ENCODE data around the gene IGFL3. TPM values are rescaled to one million over a fixed set of nuclear protein-coding genes. Genes with fewer than 3 reads are reported as not detected.

IGFL3 gene
- total RNA-seq (ENCODE audit: low replicate concordance) = not detected in 2 replicates

DNA sequence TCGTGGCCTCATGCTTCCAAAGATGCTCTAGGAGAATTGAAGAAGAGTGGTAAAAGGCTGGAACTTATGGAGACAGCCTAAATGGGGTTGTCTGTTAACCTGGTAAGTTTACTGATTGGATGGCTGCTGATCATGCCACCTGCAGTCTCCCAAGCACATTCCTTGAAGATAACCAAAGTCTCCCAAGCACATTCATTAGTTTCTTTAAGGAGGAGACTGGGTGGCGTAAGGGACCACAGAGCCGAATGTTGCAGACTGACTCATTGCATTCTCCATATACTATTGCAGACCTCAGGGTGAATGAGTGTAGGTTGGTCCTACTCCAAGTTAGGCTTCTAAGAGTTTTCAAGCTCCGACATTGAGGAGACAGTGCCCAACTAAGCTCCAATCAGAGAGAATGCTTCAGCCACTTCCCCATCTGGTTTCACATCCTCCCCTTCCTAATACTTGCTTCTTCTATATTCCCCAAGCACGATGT is at the start of gene IGFL3:
Gene IGFL3, minus strand, starts transcription at position 51 of the 478 bp plus-strand sequence. Its CDS starts 39 bp downstream, at position 12.

DNA sequence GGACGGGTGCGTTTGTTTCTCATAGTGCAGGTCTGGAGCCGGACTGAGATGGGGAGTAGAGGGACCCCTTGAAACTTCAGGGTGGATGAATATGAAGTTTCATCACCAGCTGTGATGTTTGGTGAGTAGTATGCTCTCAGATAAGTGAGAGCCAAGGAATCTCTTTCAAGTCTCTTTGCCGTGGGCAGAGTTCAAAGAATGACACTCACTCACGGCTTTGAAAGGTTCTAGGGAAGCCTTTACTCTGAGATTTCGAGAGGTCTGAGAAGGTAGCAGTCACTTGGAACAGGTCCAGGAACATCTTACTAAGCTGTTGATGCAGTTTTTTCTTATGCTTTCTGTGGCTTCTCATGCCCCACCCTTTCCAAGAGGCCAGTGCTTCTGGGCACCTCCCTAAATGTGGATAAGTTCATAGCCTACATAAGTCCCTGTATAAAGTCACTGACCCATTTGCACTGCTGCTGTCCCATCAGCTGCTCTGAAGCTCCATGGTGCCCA is 23.4 kb upstream of the IGFL3 start, which contains the start of gene IGFL2:
Gene IGFL2, plus strand, starts transcription at position 448 of the 498 bp plus-strand sequence. Its CDS starts 41 bp downstream, at position 489.

Other genes starting within 250 kb of the IGFL3 start
- 14.5 and 24.1 TPM in 2 replicates for gene IRF2BP1, start 238.5 kb downstream of the IGFL3 start, total RNA-seq (ENCODE audit: low replicate concordance)
- 0.94 and 1.1 TPM in 2 replicates for gene MYPOP, start 222.1 kb downstream of the IGFL3 start, total RNA-seq (ENCODE audit: low replicate concordance)
- gene NANOS2, start 209.9 kb downstream of the IGFL3 start, total RNA-seq (ENCODE audit: low replicate concordance) = not detected in 2 replicates
- 0.23 and 1.2 TPM in 2 replicates for gene NOVA2, start 150.8 kb downstream of the IGFL3 start, total RNA-seq (ENCODE audit: low replicate concordance)
- gene CCDC61, start 129.2 kb downstream of the IGFL3 start, total RNA-seq (ENCODE audit: low replicate concordance) = 6.0 and 6.4 TPM in 2 replicates
- gene PGLYRP1, start 101.6 kb downstream of the IGFL3 start, total RNA-seq (ENCODE audit: low replicate concordance) = not detected in 2 replicates
- under 0.01 TPM in 1 of 2 replicates, not detected in the other for gene IGFL4, start 83.7 kb downstream of the IGFL3 start, total RNA-seq (ENCODE audit: low replicate concordance)
- not detected in 2 replicates for gene IGFL2, start 23.6 kb upstream of the IGFL3 start, total RNA-seq (ENCODE audit: low replicate concordance)
- not detected in 2 replicates for gene IGFL1, start 105.1 kb upstream of the IGFL3 start, total RNA-seq (ENCODE audit: low replicate concordance)
- 0.38 and 3.3 TPM in 2 replicates for gene HIF3A, start 172.4 kb upstream of the IGFL3 start, total RNA-seq (ENCODE audit: low replicate concordance)
- gene PPP5C, start 222.4 kb upstream of the IGFL3 start, total RNA-seq (ENCODE audit: low replicate concordance) = 63.9 and 75.7 TPM in 2 replicates

Measured in smooth muscle cell of the coronary artery (primary cell).